OCI-LY1 (cell line): ENCODE measurements around the gene NOL8.

Source experiments
- H2AFZ ChIP-seq: fragments of 200-600 bp; sonication (generic), shearing (Covaris generic); 2 replicates; pipeline ENCODE4 v1.6.0; 2014; ENCODE audit warnings: antibody characterized with exemption, mild to moderate bottlenecking, low read length
- H3F3A ChIP-seq: fragments of 200-600 bp; sonication (generic), shearing (Covaris generic); 2 replicates; pipeline ENCODE4 v1.6.0; 2014; ENCODE audit warnings: mild to moderate bottlenecking, antibody characterized with exemption, low read length, moderate library complexity; ENCODE audit not compliant: insufficient read depth
- H3K27ac ChIP-seq: fragments of 200-600 bp; sonication (generic); 2 replicates; pipeline ENCODE4 v1.5.1; 2014; ENCODE audit warnings: low read length, mixed run types, mild to moderate bottlenecking, low read depth; ENCODE audit not compliant: poor library complexity, severe bottlenecking
- H3K27me3 ChIP-seq: fragments of 200-600 bp; sonication (generic); 2 replicates; pipeline ENCODE4 v1.6.0; 2014; ENCODE audit warnings: antibody characterized with exemption, mild to moderate bottlenecking, low read length, moderate library complexity; ENCODE audit not compliant: insufficient read depth
- H3K36me3 ChIP-seq: fragments of 200-600 bp; sonication (generic); 2 replicates; pipeline ENCODE4 v1.6.1; 2014; ENCODE audit warnings: mild to moderate bottlenecking, antibody characterized with exemption, low read length, moderate library complexity, mixed read lengths; ENCODE audit not compliant: insufficient read depth
- H3K4me1 ChIP-seq: fragments of 200-600 bp; sonication (generic); 2 replicates; pipeline ENCODE4 v1.5.1; 2014; ENCODE audit warnings: mild to moderate bottlenecking, low read length, moderate library complexity; ENCODE audit not compliant: insufficient read depth, severe bottlenecking
- H3K4me2 ChIP-seq: fragments of 200-600 bp; sonication (generic), shearing (Covaris generic); 2 replicates; pipeline ENCODE4 v1.6.1; 2014; ENCODE audit warnings: low read length
- H3K4me3 ChIP-seq: fragments of 200-600 bp; sonication (generic); 2 replicates; pipeline ENCODE4 v1.5.1; 2014; ENCODE audit warnings: low read length, low read depth, mild to moderate bottlenecking, mixed read lengths; ENCODE audit not compliant: poor library complexity, severe bottlenecking
- H3K79me2 ChIP-seq: fragments of 200-600 bp; shearing (Covaris generic); 2 replicates; pipeline ENCODE4 v1.6.1; 2016; ENCODE audit warnings: mixed run types, low read length, mixed read lengths; ENCODE audit not compliant: insufficient read depth
- H3K9ac ChIP-seq: fragments of 200-600 bp; sonication (generic), shearing (Covaris generic); 2 replicates; pipeline ENCODE4 v1.6.1; 2014; ENCODE audit warnings: mild to moderate bottlenecking, low read length, mixed read lengths
- H3K9me2 ChIP-seq: fragments of 200-600 bp; sonication (generic), shearing (Covaris generic); 2 replicates; pipeline ENCODE4 v1.6.1; 2014; ENCODE audit warnings: low read depth, mild to moderate bottlenecking, low read length, mixed read lengths
- H3K9me3 ChIP-seq: fragments of 200-600 bp; shearing (Covaris generic); 2 replicates; pipeline ENCODE4 v1.6.1; 2014; ENCODE audit warnings: low read length, mixed read lengths
- H4K20me1 ChIP-seq: fragments of 200-600 bp; sonication (generic), shearing (Covaris generic); 2 replicates; pipeline ENCODE4 v1.6.0; 2016; ENCODE audit warnings: mild to moderate bottlenecking, low read length; ENCODE audit not compliant: insufficient read depth
- CTCF ChIP-seq: fragments of 200-600 bp; sonication (generic), shearing (Covaris generic); IDR thresholded peaks from 2 replicates; pipeline ENCODE4 v1.5.1; 2017; ENCODE audit warnings: mild to moderate bottlenecking, antibody characterized with exemption, low read length, moderate library complexity, mixed read lengths
- EZH2 ChIP-seq: fragments of 200-600 bp; sonication (generic), shearing (Covaris generic); IDR thresholded peaks from 2 replicates; pipeline ENCODE4 v1.8.0; 2017; ENCODE audit warnings: borderline replicate concordance, mixed run types, mild to moderate bottlenecking, antibody characterized with exemption, low read length, moderate library complexity, mixed read lengths

The NOL8 gene

GRCh38 chr9:92350740-92351133 lies 25.6 kb upstream of the NOL8 start:
- H3K4me1 ChIP-seq: no peaks in the 10 kb centered on the region
- no peaks in the 10 kb centered on the region for H3K79me2 ChIP-seq
- no peak overlapping the region for H2AFZ ChIP-seq
- no peaks in the 10 kb centered on the region for H3K9me2 ChIP-seq
- H3K9me3 ChIP-seq: 0 out of 2 replicates have a peak, but pooled peaks cover 3% of the 10 kb centered on the region
- peaks cover 60% of the 10 kb centered on the region for H3K36me3 ChIP-seq
- no peaks in the 10 kb centered on the region for H3F3A ChIP-seq
- no peak overlapping the region for H3K4me3 ChIP-seq
- H3K4me2 ChIP-seq: no peak overlapping the region
- no peak overlapping the region for H3K27ac ChIP-seq
- no peaks in the 10 kb centered on the region for H3K27me3 ChIP-seq
- H4K20me1 ChIP-seq: no peaks in the 10 kb centered on the region
- no peak overlapping the region for H3K9ac ChIP-seq
- no peak for TF ChIP-seq CTCF
- no peak for TF ChIP-seq EZH2

GRCh38 chr9:92349771-92350739 lies 24.9 kb upstream of the NOL8 start:
- H3K36me3 ChIP-seq: peaks cover 55% of the 10 kb centered on the region
- no peaks in the 10 kb centered on the region for H4K20me1 ChIP-seq
- no peaks in the 10 kb centered on the region for H3K27me3 ChIP-seq
- H3K27ac ChIP-seq: no peak overlapping the region
- H2AFZ ChIP-seq: no peak overlapping the region
- no peaks in the 10 kb centered on the region for H3K79me2 ChIP-seq
- no peak overlapping the region for H3K4me2 ChIP-seq
- H3K9me2 ChIP-seq: no peaks in the 10 kb centered on the region
- no peaks in the 10 kb centered on the region for H3K4me1 ChIP-seq
- H3K4me3 ChIP-seq: no peak overlapping the region
- no peak overlapping the region for H3K9ac ChIP-seq
- no peaks in the 10 kb centered on the region for H3K9me3 ChIP-seq
- TF ChIP-seq EZH2: no peak
- no peak for TF ChIP-seq CTCF
- H3F3A ChIP-seq: no peaks in the 10 kb centered on the region

- Histone ChIP-seq H3F3A (no peaks in the 10 kb centered on the region), H3K4me1 (no peaks in the 10 kb centered on the region), H3K4me3 (no peak overlapping the region), H3K9ac (no peak overlapping the region), H3K27ac (no peak overlapping the region), H3K27me3 (no peaks in the 10 kb centered on the region), H3K9me2 (no peaks in the 10 kb centered on the region), H3K36me3 (peaks cover 35% of the 10 kb centered on the region), H3K4me2 (no peak overlapping the region), H2AFZ (no peak overlapping the region), H3K79me2 (no peaks in the 10 kb centered on the region), H4K20me1 (no peaks in the 10 kb centered on the region), H3K9me3 (no peaks in the 10 kb centered on the region)
- TF ChIP-seq CTCF: no peak
- no peak for TF ChIP-seq EZH2
These were observed 20.4 kb upstream of the NOL8 start for GRCh38 chr9:92345582-92345981.
